Hepatocyte (in vitro differentiated cells): ENCODE measurements around the gene TTLL10.

ENCODE experiments used
- CTCF ChIP-seq: fragments of 200-600 bp; sonication (generic); IDR thresholded peaks from 2 replicates; pipeline ENCODE4 v1.5.1; 2016; ENCODE audit warnings: antibody characterized with exemption, mild to moderate bottlenecking; ENCODE audit not compliant: poor library complexity
- EZH2 ChIP-seq: fragments of 200-600 bp; sonication (generic); IDR thresholded peaks from 2 replicates; pipeline ENCODE4 v1.6.1; 2016; ENCODE audit warnings: antibody characterized with exemption, mild to moderate bottlenecking, borderline replicate concordance
- EZH2phosphoT487 ChIP-seq: fragments of 200-600 bp; sonication (generic); IDR thresholded peaks from one replicate; pipeline ENCODE4 v1.6.1; 2018; ENCODE audit warnings: antibody characterized with exemption, mild to moderate bottlenecking, low read depth, moderate library complexity; ENCODE audit not compliant: unreplicated experiment, severe bottlenecking

- TF ChIP-seq CTCF, result no peak
- no peak for TF ChIP-seq EZH2phosphoT487
- TF ChIP-seq EZH2, result no peak
Measured at GRCh38 chr1:1148569-1148968, 25.1 kb upstream of the TTLL10 start.
